Osteoblast (primary cell): ENCODE data around the gene DEDD. TPM values are rescaled to one million over a fixed set of nuclear protein-coding genes. Genes with fewer than 3 reads are reported as not detected.
A peak's percentile ranks its signal among the peaks of the same experiment; 100 is the strongest.

Experiments used
- DNase-seq: peaks from one replicate; pipeline ENCODE4 v3.0.0; 2011; ENCODE audit warnings: low spot score, mixed read lengths; ENCODE audit not compliant: insufficient read length; ENCODE audit errors: missing footprints
- H2AFZ ChIP-seq: 2 replicates; pipeline ENCODE4 v1.6.0; 2011; ENCODE audit warnings: mild to moderate bottlenecking, low read length
- H3K27ac ChIP-seq: 2 replicates; pipeline ENCODE4 v1.5.1; 2011; ENCODE audit warnings: mild to moderate bottlenecking, low read depth, low read length, moderate library complexity
- H3K27me3 ChIP-seq: 2 replicates; pipeline ENCODE4 v1.6.0; 2012; ENCODE audit warnings: mild to moderate bottlenecking, control low read depth, inconsistent platforms, low read length, moderate library complexity; ENCODE audit not compliant: insufficient read depth
- H3K36me3 ChIP-seq: 2 replicates; pipeline ENCODE4 v1.5.1; 2011; ENCODE audit warnings: mild to moderate bottlenecking, low read length, control low read depth, moderate library complexity; ENCODE audit not compliant: insufficient read depth
- H3K4me1 ChIP-seq: 2 replicates; pipeline ENCODE4 v1.5.1; 2011; ENCODE audit warnings: mild to moderate bottlenecking, low read length, control low read depth, moderate library complexity; ENCODE audit not compliant: insufficient read depth
- H3K4me2 ChIP-seq: 2 replicates; pipeline ENCODE4 v1.6.0; 2011; ENCODE audit warnings: mild to moderate bottlenecking, low read length; ENCODE audit not compliant: insufficient read depth
- H3K4me3 ChIP-seq: fragments of 200-600 bp; sonication (generic); 3 replicates; pipeline ENCODE4 v1.5.1; 2012; ENCODE audit warnings: mild to moderate bottlenecking, low read length, inconsistent platforms; ENCODE audit not compliant: insufficient read depth
- H3K79me2 ChIP-seq: 2 replicates; pipeline ENCODE4 v1.6.0; 2012; ENCODE audit warnings: mild to moderate bottlenecking, low read length, control low read depth, inconsistent platforms; ENCODE audit not compliant: insufficient read depth
- H3K9me3 ChIP-seq: 2 replicates; pipeline ENCODE4 v1.5.1; 2011; ENCODE audit warnings: low read depth, low read length, control low read depth
- H4K20me1 ChIP-seq: 2 replicates; pipeline ENCODE4 v1.6.0; 2012; ENCODE audit warnings: mild to moderate bottlenecking, low read length, control low read depth; ENCODE audit not compliant: insufficient read depth
- CTCF ChIP-seq: IDR thresholded peaks from 2 replicates; pipeline ENCODE4 v1.5.1; 2011; ENCODE audit warnings: mild to moderate bottlenecking, low read depth, low read length, moderate library complexity; ENCODE audit errors: extremely low read depth
- total RNA-seq: library from RNA; depleted of rRNA; stranded (reverse); fragments of >200 nt; gene quantifications from 2 replicates; pipeline ENCODE4 v1.2.3, GENCODE V29; 2012

The DEDD gene
- total RNA-seq, 1 donor: 36.6 TPM

- no peaks in the 10 kb centered on the region for H3K27me3 ChIP-seq
- TF ChIP-seq CTCF: no peak
- peak overlapping the region; percentile 100 for H3K4me3 ChIP-seq
- peak overlapping the region; percentile 99 for H3K4me2 ChIP-seq
- DNase-seq: no peak
- H3K9me3 ChIP-seq: no peaks in the 10 kb centered on the region
- H4K20me1 ChIP-seq: peaks cover 11% of the 10 kb centered on the region
- H3K27ac ChIP-seq: peak overlapping the region; percentile 96
- H3K79me2 ChIP-seq: peaks cover 66% of the 10 kb centered on the region
- peaks cover 20% of the 10 kb centered on the region for H3K4me1 ChIP-seq
- H2AFZ ChIP-seq: peak overlapping the region; percentile 100
- H3K36me3 ChIP-seq: peaks cover 15% of the 10 kb centered on the region
Observed at GRCh38 chr1:161133220-161133740, 813 bp upstream of the DEDD start.

- H3K27ac ChIP-seq: peak overlapping the region; percentile 96
- H3K4me1 ChIP-seq: peaks cover 20% of the 10 kb centered on the region
- H3K79me2 ChIP-seq: peaks cover 81% of the 10 kb centered on the region
- peaks cover 13% of the 10 kb centered on the region for H4K20me1 ChIP-seq
- TF ChIP-seq CTCF: no peak
- peaks cover 17% of the 10 kb centered on the region for H3K36me3 ChIP-seq
- peak overlapping the region; percentile 100 for H3K4me3 ChIP-seq
- peak overlapping the region; percentile 79 for H2AFZ ChIP-seq
- peak; percentile 77 for DNase-seq
- peak overlapping the region; percentile 97 for H3K4me2 ChIP-seq
- no peaks in the 10 kb centered on the region for H3K9me3 ChIP-seq
- H3K27me3 ChIP-seq: no peaks in the 10 kb centered on the region
Observed at GRCh38 chr1:161131523-161132409, 701 bp downstream of the DEDD start.

GRCh38 chr1:161130266-161130665 is 2.2 kb downstream of the DEDD start:
- Histone ChIP-seq H3K9me3 (no peaks in the 10 kb centered on the region), H3K79me2 (peaks cover 93% of the 10 kb centered on the region), H3K36me3 (peaks cover 24% of the 10 kb centered on the region), H3K27ac (peak overlapping the region; percentile 6), H4K20me1 (peaks cover 20% of the 10 kb centered on the region), H3K4me3 (no peak overlapping the region), H3K4me2 (peak overlapping the region; percentile 97), H2AFZ (no peak overlapping the region), H3K27me3 (no peaks in the 10 kb centered on the region), H3K4me1 (peaks cover 20% of the 10 kb centered on the region)
- no peak for TF ChIP-seq CTCF
- no peak for DNase-seq
